GM18507 (cell line): Measurements from ENCODE around the gene NTNG2.

Experiments
- DNase-seq: peaks from one replicate; pipeline ENCODE4 v3.0.0; 2011; ENCODE audit warnings: low read depth; ENCODE audit not compliant: insufficient read length; ENCODE audit errors: extremely low spot score
- FAIRE-seq: peaks from 2 replicates; lab custom pipeline; 2011; peaks lifted over from hg19 to GRCh38; lab: Jason Lieb, UNC

NTNG2 gene

DNA sequence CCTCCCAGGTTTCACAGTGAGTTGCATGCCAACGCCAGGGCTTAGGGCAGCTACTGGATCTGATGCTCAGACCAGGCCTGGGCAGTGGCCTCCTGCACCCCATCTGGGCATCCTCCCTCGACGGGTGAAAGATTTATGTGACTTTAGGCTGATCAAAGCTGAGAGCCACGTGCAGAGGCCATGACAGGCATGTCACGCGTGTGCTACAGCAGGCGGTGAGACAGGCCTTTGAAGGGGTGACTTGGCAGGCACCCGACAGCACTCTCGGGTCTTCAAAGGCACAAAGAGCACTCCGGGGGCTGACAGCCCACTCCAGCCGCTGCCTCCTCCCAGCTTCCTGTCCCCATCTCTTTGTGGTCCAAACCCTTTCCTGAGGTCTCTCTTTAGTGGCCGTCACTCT, 66.2 kb downstream of the NTNG2 start:
- DNase-seq (no peak), FAIRE-seq (no peak)

DNA sequence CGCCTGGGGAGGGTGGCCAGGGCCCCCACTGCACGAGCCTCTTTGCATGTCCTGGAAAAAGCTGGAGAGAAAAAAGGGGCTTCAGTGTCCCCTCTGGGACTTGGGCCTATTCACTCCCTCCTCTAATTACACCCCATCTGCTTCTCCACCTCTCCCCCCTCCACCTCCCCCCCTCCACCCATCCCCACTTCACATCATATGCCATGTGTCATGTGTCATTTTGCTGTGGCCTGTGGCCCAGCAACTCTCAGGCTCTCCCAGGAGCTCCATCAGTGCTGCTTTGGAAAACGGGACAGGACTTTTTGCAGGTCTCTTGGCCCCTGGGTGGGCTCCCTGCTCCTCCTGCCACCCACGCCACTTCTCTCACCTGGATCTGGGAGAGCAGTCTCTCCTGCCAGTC, 68.7 kb downstream of the NTNG2 start:
- DNase-seq (no peak), FAIRE-seq (no peak)

DNA sequence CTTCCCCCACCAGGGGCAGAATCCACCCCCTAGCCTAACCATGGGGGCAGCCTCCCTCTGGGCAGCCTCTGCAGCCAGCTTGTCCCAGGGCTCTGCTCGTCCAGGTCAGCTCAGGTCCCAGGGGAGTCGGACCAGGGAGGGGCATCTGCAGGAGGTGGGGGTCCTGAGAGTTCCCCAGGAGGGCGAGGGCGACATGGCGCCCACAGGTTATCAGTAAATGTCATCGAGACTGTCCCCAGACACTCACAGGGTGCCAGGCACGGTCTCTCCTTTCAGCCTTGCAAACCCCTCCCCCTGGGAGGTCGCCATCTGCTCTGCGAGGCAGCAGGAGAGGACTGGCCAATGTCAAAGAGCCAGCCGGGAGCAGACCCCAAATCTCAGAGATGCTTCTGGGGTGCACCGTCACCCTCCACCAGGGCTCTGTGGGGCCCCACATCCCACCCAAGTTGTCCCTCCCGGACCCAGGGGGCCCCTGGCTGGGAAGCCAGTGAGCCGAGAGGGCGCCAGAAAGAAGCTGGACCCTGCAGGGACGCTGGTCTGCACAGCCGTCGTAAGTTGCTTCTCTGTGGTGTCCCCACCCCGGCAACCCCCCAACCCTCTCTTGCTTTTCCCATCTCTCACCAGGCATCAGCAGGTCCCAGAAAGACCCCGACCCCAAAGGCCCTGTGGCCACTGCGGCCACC, 69.3 kb downstream of the NTNG2 start:
- FAIRE-seq: no peak
- no peak for DNase-seq

DNA sequence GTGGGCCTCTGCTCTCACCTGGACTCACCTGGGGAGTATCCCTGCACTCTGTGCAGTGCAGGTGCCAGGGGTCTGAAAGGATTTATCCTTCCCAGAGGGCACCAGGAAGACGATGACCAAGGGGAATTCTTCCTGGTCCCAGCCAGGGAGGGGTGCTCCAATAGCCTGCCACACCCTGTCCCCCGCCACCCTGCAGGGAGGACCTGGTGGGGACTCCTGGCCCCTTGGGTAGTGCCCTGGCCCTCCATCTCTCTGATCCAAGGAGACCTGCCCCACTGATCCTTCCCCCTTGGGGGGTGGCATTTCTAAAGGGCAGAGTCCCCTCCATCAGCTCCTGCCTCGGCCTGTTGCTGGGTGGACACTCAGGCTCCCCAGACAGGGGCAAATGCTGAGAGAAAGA, 70.7 kb downstream of the NTNG2 start:
- DNase-seq (no peak), FAIRE-seq (no peak)

DNA sequence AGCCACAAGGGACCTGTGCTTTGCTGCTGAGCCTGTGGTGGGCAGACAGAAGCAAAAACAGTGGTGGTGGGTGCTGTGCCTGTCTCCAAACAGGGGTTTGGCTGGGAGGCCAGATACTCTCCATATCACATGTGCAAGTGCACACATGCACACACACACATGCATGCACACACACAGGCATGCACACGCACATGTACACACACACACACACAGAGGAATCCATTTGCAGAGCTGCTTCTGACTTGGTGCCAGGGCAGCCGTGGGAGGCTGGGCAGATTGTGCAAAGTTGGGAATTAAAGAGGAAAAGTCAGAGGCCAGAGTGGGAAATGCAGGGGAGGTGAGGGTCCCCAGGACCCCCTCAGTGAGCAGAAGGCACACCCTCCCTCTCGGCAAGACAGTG, 71.3 kb downstream of the NTNG2 start:
- FAIRE-seq (no peak), DNase-seq (no peak)

DNA sequence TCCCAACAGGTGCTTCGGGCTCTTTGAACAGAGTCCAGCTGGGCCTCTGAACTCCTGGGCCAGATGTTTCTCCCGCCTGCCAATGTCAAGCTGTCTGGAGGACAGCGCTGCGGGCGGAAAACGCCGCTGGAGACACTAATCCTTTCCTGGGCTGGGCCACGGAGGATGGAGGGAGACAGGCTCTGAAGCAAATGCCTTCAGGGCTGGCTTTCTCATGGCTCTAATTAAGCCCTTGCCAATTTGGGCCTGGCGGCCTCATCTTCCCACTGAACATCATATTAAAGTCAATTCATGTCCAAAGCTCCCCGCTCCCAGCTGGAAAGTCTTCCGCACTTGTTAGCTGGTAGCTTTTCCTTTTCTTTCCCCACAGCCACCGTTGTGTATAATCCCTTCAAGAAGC, 72.7 kb downstream of the NTNG2 start:
- no peak for FAIRE-seq

DNA sequence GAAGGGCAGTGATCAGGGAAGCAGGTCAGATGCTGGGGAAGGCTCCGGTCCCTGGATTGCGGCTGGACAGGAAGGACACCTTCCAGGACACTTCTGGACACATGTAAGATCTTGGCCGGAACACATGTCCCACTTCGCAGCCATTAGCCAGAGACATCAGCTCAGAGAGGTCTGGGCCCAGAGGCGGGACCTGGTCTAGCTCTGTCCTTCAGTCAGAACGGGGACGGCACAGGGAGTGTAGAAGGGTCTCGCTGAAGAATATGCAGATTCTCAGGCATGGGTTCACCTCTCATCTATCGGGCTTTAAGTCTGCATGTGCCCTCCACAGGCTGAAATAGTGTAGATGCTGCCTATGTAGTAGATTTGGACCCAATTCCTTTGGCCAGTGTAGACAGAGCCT, 73.3 kb downstream of the NTNG2 start:
- DNase-seq: no peak
- no peak for FAIRE-seq

More for the DNA sequence above, 72.7 kb downstream of the NTNG2 start:
- no peak for DNase-seq

DNA sequence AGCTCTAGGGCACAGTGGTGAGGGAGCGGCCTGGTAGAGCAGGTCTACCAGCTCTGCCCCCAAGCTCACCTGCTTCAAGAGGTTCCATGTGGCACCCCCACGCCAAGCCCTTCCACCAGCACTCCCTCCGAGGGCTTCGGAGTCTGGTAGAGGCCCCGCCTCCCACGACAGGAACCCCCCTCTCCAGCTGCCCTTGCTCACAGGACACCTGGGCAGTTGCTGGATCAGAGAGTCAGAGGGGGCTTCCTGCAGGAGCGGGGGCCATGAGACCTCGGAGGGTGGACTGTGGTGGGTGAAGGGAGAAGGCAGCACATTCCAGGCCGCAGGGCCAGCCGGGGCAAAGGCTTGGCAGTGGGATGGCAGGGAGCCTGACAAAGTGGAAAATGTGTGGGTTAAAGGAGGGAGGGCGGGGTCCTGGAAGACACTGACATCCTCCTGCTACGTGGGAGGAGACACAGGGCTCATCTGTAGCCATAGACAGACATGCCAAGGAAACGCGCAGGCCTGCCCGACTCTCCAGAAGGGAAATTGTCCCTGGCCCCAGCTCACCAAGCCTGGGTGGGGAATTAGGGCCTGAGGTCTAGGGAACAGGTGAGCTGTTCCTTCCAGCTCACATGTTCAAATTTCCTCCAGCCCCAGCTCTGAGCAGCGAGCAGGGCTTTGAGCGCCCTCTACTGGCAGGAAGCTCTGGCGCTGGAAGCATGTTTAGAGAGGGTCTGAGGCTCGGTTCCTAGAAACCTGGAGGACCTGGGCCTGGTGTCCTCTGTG, 74.2 kb downstream of the NTNG2 start:
- FAIRE-seq (peak; percentile 88), DNase-seq (peak; percentile 65)

DNA sequence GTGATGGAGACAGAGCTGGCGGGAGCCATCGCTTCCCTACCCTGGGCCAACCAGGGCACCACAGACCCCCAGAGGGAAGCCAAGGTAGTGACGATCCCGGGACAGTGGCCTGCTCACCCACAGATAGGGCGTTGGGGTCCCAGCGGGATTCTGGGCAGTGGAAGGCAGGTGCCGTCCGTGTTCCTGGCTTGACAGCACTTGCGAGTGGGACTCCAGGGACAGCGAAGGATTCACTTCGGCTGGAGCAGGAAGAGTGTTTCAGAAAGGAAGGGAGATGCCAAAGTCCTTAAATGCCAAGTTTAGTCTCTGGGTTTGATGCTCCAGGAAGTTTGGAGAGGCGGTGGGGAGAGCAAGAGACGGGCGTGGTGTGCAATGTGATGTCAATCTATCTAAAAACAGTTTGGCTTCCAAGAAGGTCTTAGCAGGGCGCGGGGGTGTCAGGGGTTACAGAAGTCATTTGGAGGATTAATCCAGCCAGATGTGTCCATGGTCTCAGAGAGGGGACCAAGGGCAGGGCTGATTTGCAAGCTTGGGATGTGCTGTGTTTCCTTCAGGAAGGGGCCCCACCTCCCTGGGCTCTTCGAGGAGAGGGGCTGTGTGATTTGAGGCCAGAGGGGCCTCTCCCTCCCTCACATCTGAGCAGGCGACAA, 74.9 kb downstream of the NTNG2 start:
- no peak for DNase-seq
- no peak for FAIRE-seq

DNA sequence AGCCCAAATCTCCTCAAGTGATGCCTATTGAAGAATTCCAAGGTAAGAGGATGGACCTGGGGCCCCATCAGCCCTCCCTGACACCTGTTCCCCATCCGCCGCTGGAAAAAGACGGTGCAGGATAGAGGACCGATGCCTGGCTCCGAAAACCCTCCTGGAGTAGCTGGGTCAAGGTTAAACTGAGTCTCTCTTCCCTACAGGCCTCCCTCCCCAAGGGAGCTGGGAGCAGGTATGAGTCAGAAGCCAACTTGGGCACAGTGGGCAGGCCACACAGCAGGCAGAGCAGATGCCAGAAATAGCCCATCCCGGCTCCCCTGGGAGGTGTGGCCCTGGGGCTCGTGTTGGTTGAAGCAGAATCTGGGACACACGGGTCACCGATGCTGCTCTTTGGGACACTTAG, 75.6 kb downstream of the NTNG2 start:
- DNase-seq: no peak
- FAIRE-seq: no peak

DNA sequence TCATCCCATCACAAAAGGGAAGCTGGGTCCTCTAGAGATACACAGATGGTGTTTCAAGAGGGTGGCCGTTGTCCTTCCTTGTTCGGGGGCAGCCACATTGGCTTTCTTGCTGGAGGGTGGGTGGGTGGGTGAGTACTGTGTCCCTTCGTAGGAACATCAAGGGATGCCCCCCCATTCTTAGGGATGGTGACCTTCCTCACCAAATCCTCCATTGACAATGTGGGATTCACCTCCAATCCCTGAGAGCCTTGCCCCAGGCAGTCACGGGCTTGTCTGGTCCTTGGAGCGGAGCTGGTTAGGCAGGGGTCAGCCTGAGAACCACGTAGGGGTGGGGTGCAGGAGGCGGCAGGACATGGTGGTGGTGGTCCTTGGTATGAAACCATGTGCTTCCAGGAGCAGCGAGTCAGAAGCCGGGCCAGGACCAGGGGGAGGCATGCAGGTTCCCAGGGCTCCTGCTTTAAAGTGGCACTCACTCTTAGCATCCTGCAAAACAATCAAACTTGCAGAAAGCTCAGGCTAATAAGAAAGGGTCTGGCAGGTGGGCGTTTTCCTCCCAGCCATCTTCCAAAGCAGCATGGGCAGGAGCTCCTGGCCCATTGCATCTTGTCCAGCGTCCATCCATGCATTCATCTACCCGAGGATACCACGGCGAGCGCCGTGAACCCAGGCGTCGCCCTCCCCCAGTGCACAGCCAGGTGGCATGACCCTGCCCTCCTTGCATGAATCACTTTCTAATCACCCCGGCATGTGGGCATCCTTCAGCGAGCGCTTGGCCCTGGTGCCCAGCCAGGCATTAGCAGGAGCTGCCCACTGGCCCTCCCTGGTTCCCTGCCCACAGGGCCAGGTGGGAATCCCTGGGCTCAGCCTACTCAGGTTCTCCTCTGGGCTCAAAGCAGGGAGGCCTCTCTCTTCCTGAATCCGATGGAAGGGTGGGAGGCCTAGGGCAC, 76.4 kb downstream of the NTNG2 start:
- FAIRE-seq: no peak
- no peak for DNase-seq

DNA sequence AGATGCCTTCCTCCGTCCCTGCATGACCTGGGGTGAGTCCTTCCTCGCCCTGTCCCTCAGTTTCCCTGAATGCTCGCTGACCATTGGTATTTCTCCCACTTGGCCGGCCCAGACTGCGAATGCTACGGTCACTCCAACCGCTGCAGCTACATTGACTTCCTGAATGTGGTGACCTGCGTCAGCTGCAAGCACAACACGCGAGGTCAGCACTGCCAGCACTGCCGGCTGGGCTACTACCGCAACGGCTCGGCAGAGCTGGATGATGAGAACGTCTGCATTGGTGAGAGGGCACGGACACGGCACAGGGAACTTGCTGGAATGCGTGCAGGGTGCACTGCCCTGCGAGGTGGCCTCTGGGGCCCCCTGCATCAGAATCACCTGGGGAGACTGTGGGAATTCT, 77.1 kb downstream of the NTNG2 start:
- DNase-seq: no peak
- no peak for FAIRE-seq

DNA sequence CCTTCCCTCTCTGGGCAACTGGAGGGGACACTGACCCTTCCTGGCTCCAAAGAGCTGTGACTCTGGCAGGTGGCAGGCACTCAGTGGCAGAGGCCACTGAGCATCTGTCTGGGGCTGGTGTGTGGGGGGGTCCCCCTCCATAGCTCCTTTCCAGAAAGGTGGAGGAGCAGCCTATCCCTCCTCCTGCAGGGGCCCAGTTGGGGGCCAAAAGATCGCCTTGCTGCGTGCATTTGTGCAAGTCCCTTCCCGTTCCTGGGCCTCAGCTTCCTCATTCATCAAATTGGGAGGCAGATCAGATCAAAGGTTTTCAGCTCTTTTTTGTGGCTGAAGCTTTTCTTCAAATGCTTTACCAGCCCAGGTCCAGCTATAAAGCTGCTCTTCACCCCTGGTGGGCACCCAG, 77.7 kb downstream of the NTNG2 start:
- FAIRE-seq: no peak

DNA sequence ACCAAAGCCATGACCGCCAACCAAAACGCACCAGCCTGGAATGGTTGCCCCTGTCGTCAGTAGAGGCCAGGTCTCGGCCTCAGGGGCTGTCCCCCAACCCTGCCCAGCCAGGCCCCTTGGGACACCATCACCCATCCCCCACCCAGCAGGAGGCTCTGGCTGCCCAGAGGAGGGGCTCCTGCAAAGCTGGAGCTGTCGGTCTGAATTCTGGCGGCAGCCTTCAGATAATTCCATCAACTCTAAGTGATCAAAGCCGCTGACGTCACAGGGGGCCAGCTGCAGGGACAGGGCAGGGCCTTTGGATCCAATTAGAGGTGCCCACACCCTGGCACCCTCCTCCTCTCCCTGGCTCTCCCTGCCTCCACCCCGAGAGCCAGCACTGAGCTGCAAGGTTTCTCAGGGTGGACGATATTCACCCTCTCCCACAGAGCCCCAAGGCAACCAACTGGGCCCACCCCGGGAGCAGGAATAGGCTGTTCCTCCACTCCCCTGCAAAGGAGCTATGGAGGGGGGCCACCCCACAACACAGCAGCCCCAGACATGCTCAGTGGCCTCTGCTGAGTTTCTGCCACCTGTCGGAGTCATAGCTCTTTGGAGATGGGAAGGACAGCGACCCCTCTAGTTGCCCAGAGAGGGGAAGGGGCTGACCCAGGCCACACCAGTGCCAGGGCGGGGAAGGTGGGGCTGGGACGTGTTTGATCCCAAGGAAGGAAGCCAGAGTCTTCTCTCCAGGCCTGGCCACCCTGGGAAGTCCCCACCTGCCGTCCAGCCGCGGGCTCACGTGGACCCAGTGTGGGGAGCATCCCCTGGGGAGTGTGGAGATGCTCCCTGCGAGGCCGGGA, 78.4 kb downstream of the NTNG2 start:
- FAIRE-seq (no peak), DNase-seq (no peak)

More for the DNA sequence above, 77.7 kb downstream of the NTNG2 start:
- no peak for DNase-seq

DNA sequence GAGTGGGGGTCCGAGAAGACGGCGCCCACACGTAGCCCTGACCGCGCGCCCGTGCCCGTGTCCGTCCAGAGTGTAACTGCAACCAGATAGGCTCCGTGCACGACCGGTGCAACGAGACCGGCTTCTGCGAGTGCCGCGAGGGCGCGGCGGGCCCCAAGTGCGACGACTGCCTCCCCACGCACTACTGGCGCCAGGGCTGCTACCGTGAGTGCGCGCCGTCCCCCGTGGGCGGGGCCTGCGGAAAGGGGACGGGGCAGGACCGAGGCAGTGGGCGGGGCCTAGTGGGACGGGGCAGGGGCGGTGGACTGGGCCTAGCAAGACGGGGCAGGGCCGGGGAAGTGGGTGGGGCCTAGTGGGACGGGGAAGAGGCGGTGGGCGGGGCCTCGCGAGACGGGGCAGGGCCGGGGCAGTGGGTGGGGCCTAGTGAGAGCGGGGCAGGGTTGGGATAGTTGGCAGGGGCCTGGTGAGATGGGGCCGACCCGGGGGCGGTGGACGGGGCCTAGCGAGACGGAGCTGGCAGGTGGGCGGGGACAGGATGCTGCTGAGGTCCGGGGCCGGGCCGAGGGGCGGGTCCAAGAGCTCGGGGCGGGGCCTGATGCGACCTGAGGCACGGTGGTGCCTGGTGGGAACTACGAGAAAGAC, 79.1 kb downstream of the NTNG2 start:
- peak; percentile 97 for DNase-seq
- FAIRE-seq: peak; percentile 92

DNA sequence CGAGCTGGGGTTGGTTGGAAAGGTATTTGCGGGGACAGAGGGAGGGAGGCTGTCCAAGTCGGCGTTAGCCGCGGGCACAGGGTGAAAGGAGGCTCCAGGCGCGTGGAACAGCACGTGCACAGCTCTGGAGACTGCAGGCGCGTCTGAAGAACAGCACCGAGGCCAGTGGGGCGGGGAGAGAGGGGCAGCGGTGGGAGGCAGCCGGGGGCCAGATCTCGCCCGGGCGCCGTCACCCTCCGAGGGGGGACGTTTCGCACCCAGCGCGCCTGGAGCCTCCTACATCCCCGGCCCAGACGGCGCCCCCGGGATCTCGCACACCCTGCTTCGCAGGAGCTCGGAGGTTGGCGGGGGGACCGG, 79.6 kb downstream of the NTNG2 start:
- no peak for FAIRE-seq
- no peak for DNase-seq

DNA sequence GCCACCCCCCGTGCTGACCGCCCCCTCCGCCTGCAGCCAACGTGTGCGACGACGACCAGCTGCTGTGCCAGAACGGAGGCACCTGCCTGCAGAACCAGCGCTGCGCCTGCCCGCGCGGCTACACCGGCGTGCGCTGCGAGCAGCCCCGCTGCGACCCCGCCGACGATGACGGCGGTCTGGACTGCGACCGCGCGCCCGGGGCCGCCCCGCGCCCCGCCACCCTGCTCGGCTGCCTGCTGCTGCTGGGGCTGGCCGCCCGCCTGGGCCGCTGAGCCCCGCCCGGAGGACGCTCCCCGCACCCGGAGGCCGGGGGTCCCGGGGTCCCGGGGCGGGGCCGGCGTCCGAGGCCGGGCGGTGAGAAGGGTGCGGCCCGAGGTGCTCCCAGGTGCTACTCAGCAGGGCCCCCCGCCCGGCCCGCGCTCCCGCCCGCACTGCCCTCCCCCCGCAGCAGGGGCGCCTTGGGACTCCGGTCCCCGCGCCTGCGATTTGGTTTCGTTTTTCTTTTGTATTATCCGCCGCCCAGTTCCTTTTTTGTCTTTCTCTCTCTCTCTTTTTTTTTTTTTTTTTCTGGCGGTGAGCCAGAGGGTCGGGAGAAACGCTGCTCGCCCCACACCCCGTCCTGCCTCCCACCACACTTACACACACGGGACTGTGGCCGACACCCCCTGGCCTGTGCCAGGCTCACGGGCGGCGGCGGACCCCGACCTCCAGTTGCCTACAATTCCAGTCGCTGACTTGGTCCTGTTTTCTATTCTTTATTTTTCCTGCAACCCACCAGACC, 80.2 kb downstream of the NTNG2 start:
- peak; percentile 46 for FAIRE-seq
- DNase-seq: no peak
